ENCODE data around the gene UBALD1.

The UBALD1 gene

GRCh38 chr16:4634768-4635167 is 20.1 kb upstream of the UBALD1 start:
- no peak for DNase-seq (ENCODE audit: low spot score)
- Histone ChIP-seq H3K4me3 (no peak overlapping the region), H3K27ac (no peak overlapping the region)
- no peak for TF ChIP-seq CTCF (IDR thresholded peaks at IDR 0.05)

DNA sequence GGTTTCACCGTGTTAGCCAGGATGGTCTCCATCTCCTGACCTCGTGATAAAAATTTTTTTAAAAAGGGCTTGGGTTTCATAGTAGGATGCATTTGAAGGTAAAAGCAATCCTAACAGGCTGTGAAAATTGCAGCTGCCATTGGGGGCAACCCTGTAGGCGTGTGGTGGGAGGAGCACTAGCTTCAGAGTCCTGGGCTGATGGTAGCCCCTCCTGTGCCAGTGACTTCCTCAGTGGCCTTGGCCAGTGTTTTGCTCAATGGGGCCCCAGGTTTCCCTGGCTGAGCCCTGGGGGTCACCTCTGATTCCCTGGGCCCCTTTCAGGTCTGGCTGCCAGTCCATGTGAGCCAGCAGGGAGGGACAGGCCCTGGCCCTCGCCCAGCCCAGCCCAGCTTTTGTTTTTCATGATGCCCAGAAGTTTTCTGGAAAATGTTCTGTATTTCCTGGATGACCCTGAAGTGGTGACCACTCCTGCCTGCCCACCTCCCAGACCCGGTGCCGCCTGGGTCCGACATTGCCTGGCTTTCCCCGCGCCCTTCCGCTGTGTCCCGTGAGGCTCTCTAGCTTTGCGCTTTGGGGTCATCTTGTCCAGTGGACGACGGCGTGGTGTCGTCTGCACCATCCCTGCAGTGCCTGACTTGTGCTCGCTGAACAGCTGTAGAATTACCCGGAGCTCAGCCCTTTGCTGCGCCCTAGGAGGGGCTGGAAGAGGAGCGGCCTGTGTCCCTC is 19.4 kb upstream of the UBALD1 start:
- no peak for DNase-seq (ENCODE audit: low spot score)
- Histone ChIP-seq H3K27ac (no peak overlapping the region), H3K4me3 (no peak overlapping the region)
- no peak for TF ChIP-seq CTCF (IDR thresholded peaks at IDR 0.05)

DNA sequence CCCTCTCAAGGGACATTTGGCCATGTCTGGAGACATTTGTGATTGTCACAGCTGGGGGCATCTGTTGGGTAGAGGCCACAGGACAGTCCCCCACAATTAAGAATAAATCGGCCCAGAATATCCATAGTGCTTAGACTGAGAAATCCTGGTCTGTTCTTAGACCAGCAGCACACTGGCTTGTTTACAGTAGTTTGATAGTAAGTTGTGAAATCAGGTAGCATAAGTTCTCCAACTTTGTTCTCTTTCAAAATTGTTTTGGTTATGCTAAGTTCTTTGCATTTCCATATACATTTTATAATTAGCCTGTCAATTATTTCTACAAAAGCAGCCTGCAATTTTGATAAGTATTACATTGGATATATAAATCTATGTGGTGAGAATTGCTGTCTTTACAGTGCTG is 16.8 kb upstream of the UBALD1 start:
- no peak overlapping the region for H3K4me3 ChIP-seq
- no peak for DNase-seq (ENCODE audit: low spot score)
- no peak overlapping the region for H3K27ac ChIP-seq
- TF ChIP-seq CTCF (IDR thresholded peaks at IDR 0.05): no peak

DNA sequence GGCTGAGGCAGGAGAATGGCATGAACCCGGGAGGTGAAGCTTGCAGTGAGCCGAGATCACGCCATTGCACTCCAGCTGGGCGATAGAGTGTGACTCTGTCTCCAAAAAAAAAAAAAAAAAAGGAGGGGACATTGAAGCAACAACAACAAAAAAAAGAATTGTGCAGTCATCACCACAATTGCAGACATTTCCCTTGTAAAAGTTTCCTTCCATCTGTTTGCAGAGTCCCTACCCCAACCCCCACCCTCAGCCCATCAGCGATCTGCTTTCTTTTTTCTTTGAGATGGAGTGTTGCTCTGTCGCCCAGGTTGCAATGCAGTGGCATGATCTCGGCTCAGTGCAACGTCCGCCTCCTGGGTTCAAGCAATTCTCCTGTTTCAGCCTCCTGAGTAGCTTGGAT is 13.6 kb upstream of the UBALD1 start:
- no peak overlapping the region for H3K27ac ChIP-seq

GRCh38 chr16:4626396-4626795 is 11.7 kb upstream of the UBALD1 start:
- no peak overlapping the region for H3K27ac ChIP-seq
- peak; percentile 56 for DNase-seq (ENCODE audit: low spot score)
- no peak for TF ChIP-seq CTCF (IDR thresholded peaks at IDR 0.05)
- H3K4me3 ChIP-seq: peak overlapping the region; percentile 97

More for the DNA sequence above, 13.6 kb upstream of the UBALD1 start:
- no peak for DNase-seq (ENCODE audit: low spot score)
- no peak for TF ChIP-seq CTCF (IDR thresholded peaks at IDR 0.05)
- no peak overlapping the region for H3K4me3 ChIP-seq

DNA sequence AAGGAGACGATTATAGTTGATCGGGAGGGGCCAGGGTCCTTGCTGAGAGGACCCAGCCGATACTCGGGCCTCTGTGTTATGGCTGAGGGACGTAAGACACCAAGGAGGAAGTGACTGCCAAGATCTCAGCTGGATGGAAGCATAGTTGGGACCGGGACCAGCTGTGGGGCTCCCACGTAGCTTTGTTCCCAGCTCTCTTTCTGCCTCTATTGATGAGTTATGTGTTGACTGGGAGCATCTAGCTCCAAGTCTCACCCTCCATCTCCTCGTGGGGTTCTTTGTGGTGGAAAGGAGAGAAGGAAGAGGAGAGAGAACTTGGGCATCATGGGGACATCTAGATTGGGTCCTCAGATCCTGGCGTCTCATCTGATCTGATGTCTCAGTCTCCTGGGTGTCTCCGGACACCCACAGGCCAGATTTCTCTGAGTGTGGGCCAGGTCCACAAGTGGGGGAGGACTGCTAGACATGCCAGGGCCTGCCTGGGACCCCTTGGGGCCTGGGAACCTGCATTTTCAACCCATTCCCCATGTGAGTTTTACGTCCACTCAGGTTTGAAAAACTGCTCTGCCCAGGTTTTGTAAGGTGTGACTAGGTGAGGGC is 11.0 kb upstream of the UBALD1 start:
- no peak for TF ChIP-seq CTCF (IDR thresholded peaks at IDR 0.05)
- Histone ChIP-seq H3K4me3 (peak overlapping the region; percentile 97), H3K27ac (peak overlapping the region; percentile 91 to 96)
- DNase-seq (ENCODE audit: low spot score): no peak

Data from coronary artery (tissue), 2 donors.